Stimulated activated CD4-positive, alpha-beta T cell treated with anti-CD3 and anti-CD28 coated beads, Interleukin-1b, Interleukin-23, amount 100 ng/mL, for 4 hours (primary cell): ENCODE measurements around the gene ABCC10.
"Not testable (repeated sequence)": the region's sequence is repeated elsewhere in the genome, so short reads cannot be mapped to it uniquely, and the experiment has no call there.

Experiments
- DNase-seq, 2 donors: peaks; one replicate each; pipeline ENCODE4 v3.0.0-alpha.2; 2020; ENCODE audit warnings: low read depth in 2 of 2

Gene ABCC10

GRCh38 chr6:43495409-43495941, 68.1 kb downstream of the ABCC10 start:
- DNase-seq = no peak

GRCh38 chr6:43496370-43497128, 69.2 kb downstream of the ABCC10 start:
- no peak for DNase-seq

GRCh38 chr6:43497129-43497396, 69.7 kb downstream of the ABCC10 start:
- DNase-seq = no peak

- no peak for DNase-seq
Measured at GRCh38 chr6:43497689-43498088, 70.3 kb downstream of the ABCC10 start.

GRCh38 chr6:43498291-43498690, 71.0 kb downstream of the ABCC10 start:
- not testable (repeated sequence) for DNase-seq

GRCh38 chr6:43499028-43499815, 71.9 kb downstream of the ABCC10 start:
- DNase-seq = no peak
